ENCODE measurements around the gene COL6A2. TPM values are rescaled to one million over a fixed set of nuclear protein-coding genes. Genes with fewer than 3 reads are reported as not detected.

Gene COL6A2
- total RNA-seq, 1 experiment from 2014 or later, result 87.0 TPM

GRCh38 chr21:46094401-46095082 is 3.4 kb upstream of the COL6A2 start (continued):
- TF ChIP-seq, protein P1, sequence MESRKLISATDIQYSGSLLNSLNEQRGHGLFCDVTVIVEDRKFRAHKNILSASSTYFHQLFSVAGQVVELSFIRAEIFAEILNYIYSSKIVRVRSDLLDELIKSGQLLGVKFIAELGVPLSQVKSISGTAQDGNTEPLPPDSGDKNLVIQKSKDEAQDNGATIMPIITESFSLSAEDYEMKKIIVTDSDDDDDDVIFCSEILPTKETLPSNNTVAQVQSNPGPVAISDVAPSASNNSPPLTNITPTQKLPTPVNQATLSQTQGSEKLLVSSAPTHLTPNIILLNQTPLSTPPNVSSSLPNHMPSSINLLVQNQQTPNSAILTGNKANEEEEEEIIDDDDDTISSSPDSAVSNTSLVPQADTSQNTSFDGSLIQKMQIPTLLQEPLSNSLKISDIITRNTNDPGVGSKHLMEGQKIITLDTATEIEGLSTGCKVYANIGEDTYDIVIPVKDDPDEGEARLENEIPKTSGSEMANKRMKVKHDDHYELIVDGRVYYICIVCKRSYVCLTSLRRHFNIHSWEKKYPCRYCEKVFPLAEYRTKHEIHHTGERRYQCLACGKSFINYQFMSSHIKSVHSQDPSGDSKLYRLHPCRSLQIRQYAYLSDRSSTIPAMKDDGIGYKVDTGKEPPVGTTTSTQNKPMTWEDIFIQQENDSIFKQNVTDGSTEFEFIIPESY (IDR thresholded peaks at IDR 0.05; ENCODE audit: extremely low read depth, insufficient replicate concordance, low read length), result no peak
- no peak for TF ChIP-seq EZH2phosphoT487 (IDR thresholded peaks at IDR 0.05; ENCODE audit: borderline replicate concordance)
- TF ChIP-seq, protein P2, sequence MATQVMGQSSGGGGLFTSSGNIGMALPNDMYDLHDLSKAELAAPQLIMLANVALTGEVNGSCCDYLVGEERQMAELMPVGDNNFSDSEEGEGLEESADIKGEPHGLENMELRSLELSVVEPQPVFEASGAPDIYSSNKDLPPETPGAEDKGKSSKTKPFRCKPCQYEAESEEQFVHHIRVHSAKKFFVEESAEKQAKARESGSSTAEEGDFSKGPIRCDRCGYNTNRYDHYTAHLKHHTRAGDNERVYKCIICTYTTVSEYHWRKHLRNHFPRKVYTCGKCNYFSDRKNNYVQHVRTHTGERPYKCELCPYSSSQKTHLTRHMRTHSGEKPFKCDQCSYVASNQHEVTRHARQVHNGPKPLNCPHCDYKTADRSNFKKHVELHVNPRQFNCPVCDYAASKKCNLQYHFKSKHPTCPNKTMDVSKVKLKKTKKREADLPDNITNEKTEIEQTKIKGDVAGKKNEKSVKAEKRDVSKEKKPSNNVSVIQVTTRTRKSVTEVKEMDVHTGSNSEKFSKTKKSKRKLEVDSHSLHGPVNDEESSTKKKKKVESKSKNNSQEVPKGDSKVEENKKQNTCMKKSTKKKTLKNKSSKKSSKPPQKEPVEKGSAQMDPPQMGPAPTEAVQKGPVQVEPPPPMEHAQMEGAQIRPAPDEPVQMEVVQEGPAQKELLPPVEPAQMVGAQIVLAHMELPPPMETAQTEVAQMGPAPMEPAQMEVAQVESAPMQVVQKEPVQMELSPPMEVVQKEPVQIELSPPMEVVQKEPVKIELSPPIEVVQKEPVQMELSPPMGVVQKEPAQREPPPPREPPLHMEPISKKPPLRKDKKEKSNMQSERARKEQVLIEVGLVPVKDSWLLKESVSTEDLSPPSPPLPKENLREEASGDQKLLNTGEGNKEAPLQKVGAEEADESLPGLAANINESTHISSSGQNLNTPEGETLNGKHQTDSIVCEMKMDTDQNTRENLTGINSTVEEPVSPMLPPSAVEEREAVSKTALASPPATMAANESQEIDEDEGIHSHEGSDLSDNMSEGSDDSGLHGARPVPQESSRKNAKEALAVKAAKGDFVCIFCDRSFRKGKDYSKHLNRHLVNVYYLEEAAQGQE (IDR thresholded peaks at IDR 0.05; ENCODE audit: low read depth), result no peak

- ChIA-PET POLR2A (no interaction called here), CTCF (no interaction called here), RAD21 (ENCODE audit: low non-redundant PET in 1 of 2, low total read pairs in 2 of 2, uncharacterized antibody in 2 of 2, unreplicated experiment in 2 of 2) (no interaction called here)
- H3K4me3 ChIP-seq (replicated peaks in 1 of 2; ENCODE audit: low read depth in 1 of 2, low read length in 2 of 2), result no peak overlapping the region
- no peaks in the 10 kb centered on the region for H3K9me2 ChIP-seq (ENCODE audit: insufficient read depth)
- H4K20me1 ChIP-seq (ENCODE audit: insufficient read depth), result no peaks in the 10 kb centered on the region
- no peak overlapping the region for H3K27ac ChIP-seq (ENCODE audit: low read depth, low read length)
- intact Hi-C loops (cut with micrococcal nuclease), result no loop called here
- no peaks in the 10 kb centered on the region for H3K27me3 ChIP-seq (ENCODE audit: insufficient read depth, low read length)
- TF ChIP-seq YY1 (IDR thresholded peaks at IDR 0.05; ENCODE audit: extremely low read depth, insufficient replicate concordance, low read depth, low read length) (no peak), CEBPB (IDR thresholded peaks at IDR 0.05; ENCODE audit: low read depth) (no peak), RAD21 (IDR thresholded peaks at IDR 0.05; ENCODE audit: low read depth) (no peak), ELF1 (IDR thresholded peaks at IDR 0.05; ENCODE audit: borderline replicate concordance, low read depth) (no peak), POLR2A (IDR thresholded peaks at IDR 0.05; ENCODE audit: borderline replicate concordance, extremely low read depth, insufficient read depth, insufficient read length) (no peak), CBX3 (IDR thresholded peaks at IDR 0.05; ENCODE audit: low read depth) (no peak), SIN3A (IDR thresholded peaks at IDR 0.05; ENCODE audit: low read depth) (no peak), JUND (IDR thresholded peaks at IDR 0.05) (no peak)
- TF ChIP-seq, protein P1 (IDR thresholded peaks at IDR 0.05; ENCODE audit: extremely low read depth, insufficient replicate concordance, low read length), result no peak
- TF ChIP-seq, protein P3, sequence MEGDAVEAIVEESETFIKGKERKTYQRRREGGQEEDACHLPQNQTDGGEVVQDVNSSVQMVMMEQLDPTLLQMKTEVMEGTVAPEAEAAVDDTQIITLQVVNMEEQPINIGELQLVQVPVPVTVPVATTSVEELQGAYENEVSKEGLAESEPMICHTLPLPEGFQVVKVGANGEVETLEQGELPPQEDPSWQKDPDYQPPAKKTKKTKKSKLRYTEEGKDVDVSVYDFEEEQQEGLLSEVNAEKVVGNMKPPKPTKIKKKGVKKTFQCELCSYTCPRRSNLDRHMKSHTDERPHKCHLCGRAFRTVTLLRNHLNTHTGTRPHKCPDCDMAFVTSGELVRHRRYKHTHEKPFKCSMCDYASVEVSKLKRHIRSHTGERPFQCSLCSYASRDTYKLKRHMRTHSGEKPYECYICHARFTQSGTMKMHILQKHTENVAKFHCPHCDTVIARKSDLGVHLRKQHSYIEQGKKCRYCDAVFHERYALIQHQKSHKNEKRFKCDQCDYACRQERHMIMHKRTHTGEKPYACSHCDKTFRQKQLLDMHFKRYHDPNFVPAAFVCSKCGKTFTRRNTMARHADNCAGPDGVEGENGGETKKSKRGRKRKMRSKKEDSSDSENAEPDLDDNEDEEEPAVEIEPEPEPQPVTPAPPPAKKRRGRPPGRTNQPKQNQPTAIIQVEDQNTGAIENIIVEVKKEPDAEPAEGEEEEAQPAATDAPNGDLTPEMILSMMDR (IDR thresholded peaks at IDR 0.05 in 2 of 3, conservative IDR thresholded peaks at IDR 0.05 in 1 of 3; ENCODE audit: borderline replicate concordance in 1 of 3, insufficient read depth in 1 of 3, low read depth in 2 of 3, low read length in 2 of 3), result no peak
- no peak overlapping the region for H3K4me2 ChIP-seq (ENCODE audit: low read length)
- ATAC-seq (no peak), DNase-seq (ENCODE audit: low read depth, low spot score) (no peak)
- H3K36me3 ChIP-seq (ENCODE audit: control insufficient read depth in 1 of 2, insufficient read depth in 2 of 2, low read length in 2 of 2), result no peaks in the 10 kb centered on the region
- no peaks in the 10 kb centered on the region for H3K9me3 ChIP-seq (ENCODE audit: control insufficient read depth in 1 of 2, insufficient read depth in 1 of 2, low read depth in 1 of 2, low read length in 2 of 2)
- no peaks in the 10 kb centered on the region for H3K79me2 ChIP-seq (ENCODE audit: insufficient read depth, low read length)
- no TSS peak for BruUV-seq (replicated peaks)
- H3K9ac ChIP-seq (ENCODE audit: low read length), result no peak overlapping the region
- peaks cover 6 to 9% of the 10 kb centered on the region in 2 experiments; a peak in 2 of 4 replicates for H3K4me1 ChIP-seq (ENCODE audit: control insufficient read depth in 1 of 2, insufficient read depth in 2 of 2, low read length in 2 of 2)
- no peak overlapping the region for H2AFZ ChIP-seq (ENCODE audit: low read depth, low read length, poor library complexity, severe bottlenecking)
These were observed 2.7 kb upstream of the COL6A2 start for GRCh38 chr21:46095083-46095719.

Measured in HCT116 (cell line).